Peyer's patch (tissue), 4 donors: ENCODE data around the gene DAPP1.

ENCODE experiments used
- POLR2A ChIP-seq, 2 donors: fragments of 450-650 bp; IDR thresholded peaks; one replicate each; pipeline ENCODE4 v1.5.1; 2017; ENCODE audit warnings: antibody characterized with exemption in 2 of 2, mild to moderate bottlenecking in 2 of 2, moderate library complexity in 2 of 2
- TF ChIP-seq, protein P1 (sequence below), 6 experiments: fragments of 450-650 bp in 4 of 6; fragments of 200-600 bp in 2 of 6; sonication (generic) in 1 of 6; IDR thresholded peaks; one replicate each; pipeline ENCODE4 v1.5.1; 2017 to 2019; ENCODE audit warnings: antibody characterized with exemption in 6 of 6, mild to moderate bottlenecking in 3 of 6, moderate library complexity in 1 of 6

DNA sequence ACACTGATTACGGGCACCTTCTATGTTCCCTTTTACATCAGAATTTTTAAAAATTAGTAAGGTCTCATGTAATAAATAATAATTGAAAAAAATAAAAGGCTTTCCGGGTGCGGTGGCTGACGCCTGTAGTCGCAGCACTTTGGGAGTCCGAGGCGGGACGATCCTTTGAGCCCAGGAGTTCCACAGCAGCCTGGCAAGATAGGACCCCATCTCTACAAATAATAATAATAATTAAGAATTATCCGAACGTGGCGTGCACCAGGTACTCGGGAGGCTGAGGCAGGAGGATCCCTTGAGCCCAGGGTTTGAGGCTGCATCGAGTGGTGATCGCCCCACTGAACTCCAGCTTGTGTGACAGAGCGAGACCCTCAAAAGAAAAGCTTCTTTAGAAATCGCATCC is 78.4 kb downstream of the DAPP1 start:
- TF ChIP-seq, protein P1, sequence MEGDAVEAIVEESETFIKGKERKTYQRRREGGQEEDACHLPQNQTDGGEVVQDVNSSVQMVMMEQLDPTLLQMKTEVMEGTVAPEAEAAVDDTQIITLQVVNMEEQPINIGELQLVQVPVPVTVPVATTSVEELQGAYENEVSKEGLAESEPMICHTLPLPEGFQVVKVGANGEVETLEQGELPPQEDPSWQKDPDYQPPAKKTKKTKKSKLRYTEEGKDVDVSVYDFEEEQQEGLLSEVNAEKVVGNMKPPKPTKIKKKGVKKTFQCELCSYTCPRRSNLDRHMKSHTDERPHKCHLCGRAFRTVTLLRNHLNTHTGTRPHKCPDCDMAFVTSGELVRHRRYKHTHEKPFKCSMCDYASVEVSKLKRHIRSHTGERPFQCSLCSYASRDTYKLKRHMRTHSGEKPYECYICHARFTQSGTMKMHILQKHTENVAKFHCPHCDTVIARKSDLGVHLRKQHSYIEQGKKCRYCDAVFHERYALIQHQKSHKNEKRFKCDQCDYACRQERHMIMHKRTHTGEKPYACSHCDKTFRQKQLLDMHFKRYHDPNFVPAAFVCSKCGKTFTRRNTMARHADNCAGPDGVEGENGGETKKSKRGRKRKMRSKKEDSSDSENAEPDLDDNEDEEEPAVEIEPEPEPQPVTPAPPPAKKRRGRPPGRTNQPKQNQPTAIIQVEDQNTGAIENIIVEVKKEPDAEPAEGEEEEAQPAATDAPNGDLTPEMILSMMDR (IDR thresholded peaks at IDR 0.05): no peak
- TF ChIP-seq POLR2A (IDR thresholded peaks at IDR 0.05): no peak
